GM12873 (cell line): ENCODE results near the gene KRT32.

Source experiments
- CTCF ChIP-seq: IDR thresholded peaks from 2 replicates; pipeline ENCODE4 v1.5.1; 2012; ENCODE audit warnings: low read depth, mild to moderate bottlenecking, moderate library complexity, low read length, control low read depth; ENCODE audit not compliant: insufficient read depth; ENCODE audit errors: missing control alignments

KRT32 gene

GRCh38 chr17:41510251-41511065 is 43.3 kb upstream of the KRT32 start:
- no peak for TF ChIP-seq CTCF

- TF ChIP-seq CTCF = no peak
Observed at GRCh38 chr17:41507315-41507880, 40.2 kb upstream of the KRT32 start.

GRCh38 chr17:41505809-41506767 is 38.9 kb upstream of the KRT32 start:
- no peak for TF ChIP-seq CTCF

GRCh38 chr17:41505007-41505808 is 38.0 kb upstream of the KRT32 start, which contains the start of gene KRT13:
TSS of gene KRT13 (minus strand) at chr17:41505612. CDS start at chr17:41505550, 62 bp downstream.
- no peak for TF ChIP-seq CTCF

- no peak for TF ChIP-seq CTCF
Observed at GRCh38 chr17:41504246-41504977, 37.2 kb upstream of the KRT32 start.

- no peak for TF ChIP-seq CTCF
Observed at GRCh38 chr17:41503202-41503601, 36.0 kb upstream of the KRT32 start.
